ENCODE measurements around the gene PGR.

PGR gene

GRCh38 chr11:101133190-101133589 lies 3.6 kb upstream of the PGR start:
- no peak overlapping the region for H3K4me3 ChIP-seq (ENCODE audit: control insufficient read depth, low read depth, low read length)
- TF ChIP-seq CTCF (IDR thresholded peaks at IDR 0.05; ENCODE audit: control insufficient read depth, insufficient read depth, low read depth, low read length, missing control alignments) = no peak
- DNase-seq (ENCODE audit: low read depth) = no peak

DNA sequence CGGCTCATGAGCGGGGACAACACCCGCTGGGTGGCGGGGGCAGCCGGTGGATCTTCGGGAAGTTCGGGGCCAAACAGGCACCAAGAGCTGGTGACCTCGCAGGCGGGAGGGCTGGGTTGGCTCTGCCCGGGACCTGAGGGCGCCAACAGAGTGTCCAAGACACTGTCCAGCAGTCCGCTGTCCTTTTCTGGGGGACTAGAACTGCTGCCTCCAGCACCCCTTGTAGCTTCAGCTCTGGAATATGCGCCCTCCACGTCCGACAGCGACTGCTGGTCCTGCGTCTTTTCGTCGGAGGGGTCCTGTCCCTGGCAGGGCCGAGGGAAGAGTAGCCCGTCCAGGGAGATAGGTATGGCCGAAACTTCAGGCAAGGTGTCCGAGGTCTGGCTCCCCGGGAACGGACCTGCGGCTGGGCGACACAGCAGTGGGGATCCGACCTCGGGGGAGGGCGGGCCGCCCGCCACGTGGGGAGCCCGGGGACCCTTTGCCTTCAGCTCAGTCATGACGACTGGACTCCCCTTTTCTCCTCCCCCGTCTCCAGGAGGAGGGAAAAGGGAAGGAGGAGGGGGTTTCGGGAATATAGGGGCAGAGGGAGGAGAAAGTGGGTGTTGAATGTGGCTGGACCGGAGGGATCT lies 926 bp downstream of the PGR start:
- no peak overlapping the region for H3K4me3 ChIP-seq (ENCODE audit: control insufficient read depth, low read depth, low read length)
- no peak for TF ChIP-seq CTCF (IDR thresholded peaks at IDR 0.05; ENCODE audit: control insufficient read depth, insufficient read depth, low read depth, low read length, missing control alignments)
- DNase-seq (ENCODE audit: low read depth) = no peak

- DNase-seq (ENCODE audit: low read depth) = no peak
- TF ChIP-seq CTCF (IDR thresholded peaks at IDR 0.05; ENCODE audit: control insufficient read depth, insufficient read depth, low read depth, low read length, missing control alignments) = no peak
- H3K4me3 ChIP-seq (ENCODE audit: control insufficient read depth, low read depth, low read length) = peak overlapping the region; percentile 3
These were observed 1.7 kb downstream of the PGR start for GRCh38 chr11:101127699-101128570.

GRCh38 chr11:101127197-101127698 lies 2.4 kb downstream of the PGR start:
- H3K4me3 ChIP-seq (ENCODE audit: control insufficient read depth, low read depth, low read length) = peak overlapping the region; percentile 39
- TF ChIP-seq CTCF (IDR thresholded peaks at IDR 0.05; ENCODE audit: control insufficient read depth, insufficient read depth, low read depth, low read length, missing control alignments) = no peak
- DNase-seq (ENCODE audit: low read depth) = no peak

- no peak for DNase-seq (ENCODE audit: low read depth)
- no peak for TF ChIP-seq CTCF (IDR thresholded peaks at IDR 0.05; ENCODE audit: control insufficient read depth, insufficient read depth, low read depth, low read length, missing control alignments)
- peak overlapping the region; percentile 39 for H3K4me3 ChIP-seq (ENCODE audit: control insufficient read depth, low read depth, low read length)
These were observed 2.9 kb downstream of the PGR start for GRCh38 chr11:101126551-101127196.

DNA sequence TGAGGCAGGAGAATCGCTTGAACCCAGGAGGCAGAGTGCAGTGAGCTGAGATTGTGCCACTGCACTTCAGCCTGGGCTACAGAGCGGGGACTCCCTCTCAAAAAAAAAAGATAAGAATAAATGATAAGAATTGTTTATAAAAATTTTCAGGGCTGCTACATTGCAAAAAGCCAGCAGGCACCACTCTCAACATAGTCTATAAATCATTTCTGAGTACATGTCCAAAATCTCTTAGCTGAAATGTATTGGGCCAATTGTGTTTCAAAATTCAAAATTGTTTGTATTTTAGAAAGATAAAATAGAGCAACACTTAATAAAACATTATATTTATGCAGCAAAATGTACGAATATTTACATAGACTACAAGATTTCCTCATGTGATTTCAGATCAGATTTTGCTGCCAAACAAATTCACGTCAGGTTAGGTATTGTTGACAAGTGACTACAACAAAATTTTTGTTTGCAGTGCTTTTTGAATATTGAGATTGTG lies 13.9 kb downstream of the PGR start:
- no peak overlapping the region for H3K4me3 ChIP-seq (ENCODE audit: control insufficient read depth, low read depth, low read length)
- TF ChIP-seq CTCF (IDR thresholded peaks at IDR 0.05; ENCODE audit: control insufficient read depth, insufficient read depth, low read depth, low read length, missing control alignments) = no peak
- no peak for DNase-seq (ENCODE audit: low read depth)
